GM18517 (cell line): ENCODE measurements around the gene TTC39A.
"Not testable (repeated sequence)": the region's sequence is repeated elsewhere in the genome, so short reads cannot be mapped to it uniquely, and the experiment has no call there.

Experiments
- ATAC-seq: cut with Tn5 transposase; IDR thresholded peaks from one replicate; pipeline ENCODE4 v1.9.1; 2021; ENCODE audit warnings: mild to moderate bottlenecking, moderate library complexity; ENCODE audit not compliant: unreplicated experiment

Gene TTC39A

DNA sequence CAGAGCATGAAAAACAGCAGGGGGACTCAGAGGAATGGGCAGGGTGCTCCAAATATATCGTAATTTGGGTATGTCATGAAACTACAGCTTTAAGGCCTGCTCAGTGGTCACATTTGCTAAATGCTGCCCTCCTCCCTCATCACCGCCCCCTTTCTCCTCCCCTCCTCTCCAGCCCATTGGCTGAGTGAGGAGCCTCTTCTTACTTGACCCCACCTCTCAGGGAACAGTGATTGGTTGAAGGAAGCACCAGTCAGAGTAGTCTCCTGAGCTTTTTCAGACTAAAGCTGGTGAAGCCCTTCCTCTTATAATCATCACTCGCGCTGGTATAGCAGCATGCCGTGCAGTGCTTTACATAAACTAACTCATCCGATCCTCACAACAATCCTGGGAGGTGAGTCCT, 10.0 kb upstream of the TTC39A start:
- no peak for ATAC-seq

DNA sequence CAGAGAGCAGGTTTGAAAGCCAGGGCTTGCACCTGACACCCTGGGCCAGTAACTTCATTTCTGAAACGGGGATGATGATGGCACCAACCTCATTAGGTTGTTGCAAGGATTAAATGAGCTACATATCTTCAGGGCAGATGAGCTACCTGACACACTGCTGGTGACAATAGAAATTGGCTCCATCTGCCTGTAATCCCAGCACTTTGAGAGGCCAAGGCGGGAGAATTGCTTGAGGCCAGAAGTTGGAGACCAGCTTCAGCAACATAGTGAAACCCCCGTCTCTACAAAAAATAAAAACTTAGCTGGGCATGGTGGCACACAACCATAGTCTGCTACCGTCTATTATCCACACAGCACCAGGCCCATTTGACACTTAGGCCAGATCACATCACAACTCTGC, 6.3 kb upstream of the TTC39A start:
- ATAC-seq, result no peak

DNA sequence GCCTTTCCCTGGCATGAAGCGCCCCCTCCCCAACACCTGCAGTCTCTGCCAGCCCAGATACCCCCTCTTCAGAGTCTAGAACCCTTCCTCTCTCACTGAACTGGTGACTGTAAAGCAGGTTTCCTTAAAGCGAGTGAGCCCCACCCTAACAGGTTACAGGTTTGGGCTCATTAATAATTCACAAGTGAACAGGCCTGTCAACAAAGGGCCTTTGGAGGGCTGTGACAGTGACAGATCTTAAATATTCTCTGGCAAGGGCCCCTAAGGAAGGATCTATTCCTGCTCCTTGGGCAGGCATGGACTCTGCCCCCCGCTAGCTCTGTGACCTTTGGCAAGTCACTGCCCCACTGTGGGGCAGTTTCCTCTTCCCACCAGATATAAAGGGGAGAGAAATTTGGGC, 5.6 kb upstream of the TTC39A start:
- ATAC-seq, result no peak

DNA sequence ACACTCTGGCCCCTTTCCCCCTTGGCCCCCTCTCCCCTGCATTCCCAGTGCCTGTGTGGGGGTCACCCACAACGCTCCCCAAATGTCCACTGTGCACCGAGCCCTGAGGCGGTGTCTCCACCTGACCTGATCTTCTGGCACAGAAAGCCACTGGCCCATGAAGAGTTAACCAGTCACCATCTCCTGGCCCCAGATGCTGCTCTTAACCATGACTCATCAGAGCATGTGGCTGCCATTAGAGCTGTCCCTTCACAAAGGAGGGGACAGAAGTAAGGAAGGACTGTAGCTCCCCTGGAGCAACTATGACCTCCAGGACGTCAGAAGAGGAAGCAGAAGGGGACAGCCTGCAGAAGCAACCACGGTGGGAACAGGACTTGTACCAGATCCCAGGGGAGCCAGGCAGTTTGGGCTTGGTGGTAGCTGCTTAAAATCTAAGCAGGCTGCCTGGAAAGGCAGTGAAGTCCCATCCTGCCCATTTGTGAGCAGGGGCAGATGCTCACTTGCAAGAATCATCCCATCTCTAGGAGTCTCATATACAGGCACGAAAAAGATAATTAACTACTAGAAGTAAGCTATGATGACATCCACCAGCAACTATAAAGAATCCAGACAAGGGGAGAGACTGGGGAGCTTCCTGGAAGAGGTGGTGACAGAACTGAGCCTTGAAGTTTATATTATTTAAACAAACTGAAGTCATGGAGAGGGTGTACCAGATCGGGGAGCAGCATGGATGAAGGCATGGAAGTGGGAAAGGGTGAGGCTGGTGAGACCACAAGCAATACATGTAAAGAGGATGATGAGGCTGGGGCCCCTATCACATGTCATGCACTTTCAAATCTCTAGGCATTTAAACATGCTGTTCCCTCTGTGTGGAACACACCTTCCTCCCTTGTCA, 1.1 kb upstream of the TTC39A start:
- ATAC-seq, result peak; percentile 52

DNA sequence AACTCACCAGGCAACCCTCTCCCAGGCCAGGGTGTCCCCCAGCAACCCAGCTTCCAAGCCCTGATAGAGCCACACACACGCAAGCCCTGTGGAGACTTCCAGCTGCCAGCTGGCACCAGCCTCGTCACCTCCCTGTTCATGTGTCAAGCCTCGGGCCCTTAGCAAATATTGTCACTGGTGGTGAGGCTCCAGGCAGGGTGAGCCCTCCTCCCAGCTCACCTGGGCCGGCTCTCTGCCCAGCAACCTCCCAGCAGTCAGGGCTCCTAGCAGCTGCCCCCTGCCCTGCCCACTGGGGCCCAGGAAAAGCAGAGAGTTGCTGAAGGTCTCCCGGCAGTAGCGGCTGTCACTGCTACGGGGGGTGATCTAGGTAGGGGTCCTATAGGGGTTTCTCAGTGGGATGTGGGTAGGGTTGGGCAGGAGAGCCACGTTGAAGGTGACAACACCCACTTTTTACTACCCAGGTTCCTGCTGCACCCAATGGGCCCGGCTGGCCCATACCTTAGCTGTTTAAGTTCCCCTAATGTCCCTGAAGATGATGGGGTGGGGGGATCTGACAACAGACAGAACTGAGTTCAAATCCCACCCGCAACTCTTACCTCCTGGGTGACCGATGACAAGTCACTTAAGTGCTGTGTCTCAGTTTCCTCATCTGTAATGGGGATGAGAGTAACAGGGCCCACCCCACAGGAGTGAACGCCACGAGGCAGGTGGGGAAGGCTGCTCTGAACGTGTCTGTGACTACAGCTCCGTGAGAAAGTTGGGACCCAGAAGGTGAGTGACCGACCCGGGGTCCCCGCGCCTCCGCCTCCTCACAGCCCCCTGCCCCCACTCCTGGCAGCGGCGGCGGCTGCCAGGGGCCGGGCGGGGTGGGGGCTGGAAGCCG, 678 bp downstream of the TTC39A start:
- no peak for ATAC-seq

DNA sequence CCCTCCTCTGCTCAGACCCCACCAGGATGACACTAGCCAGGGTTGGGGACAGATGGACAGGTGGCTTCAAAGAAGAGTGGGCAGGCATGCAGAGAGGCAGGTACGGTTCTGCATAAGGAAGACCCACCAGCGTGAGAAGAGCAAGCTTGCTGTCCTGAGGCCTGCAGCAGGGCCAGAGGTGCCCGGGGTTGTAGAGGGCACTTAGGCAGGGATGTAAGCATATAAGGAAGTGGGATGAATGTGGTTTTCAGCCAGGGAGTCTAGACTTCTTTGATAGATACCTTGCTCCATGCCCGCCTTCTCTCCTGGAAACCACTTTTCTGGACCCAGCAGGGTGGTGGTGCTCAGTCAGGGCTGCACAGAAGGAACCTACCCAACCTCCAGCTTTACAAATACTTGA, 1.4 kb downstream of the TTC39A start:
- ATAC-seq, result no peak

DNA sequence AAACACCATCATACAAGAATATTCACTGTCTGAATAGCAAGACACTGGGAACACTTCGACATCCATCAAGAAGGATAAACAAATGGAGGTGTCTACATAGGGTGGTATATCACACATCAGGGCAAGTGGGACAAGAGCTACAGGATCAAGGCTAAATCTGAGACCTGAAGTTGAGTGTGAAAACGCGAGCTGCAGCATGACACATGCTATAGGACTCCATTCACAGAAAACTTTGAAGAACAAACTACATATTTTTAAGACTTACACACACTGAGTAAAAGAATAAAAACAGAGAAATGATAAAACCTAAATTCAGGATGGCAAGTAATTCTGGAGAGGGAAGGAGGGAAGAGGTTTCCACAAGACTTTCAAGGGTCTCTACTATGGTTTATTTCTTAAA, 2.1 kb downstream of the TTC39A start:
- ATAC-seq, result no peak

DNA sequence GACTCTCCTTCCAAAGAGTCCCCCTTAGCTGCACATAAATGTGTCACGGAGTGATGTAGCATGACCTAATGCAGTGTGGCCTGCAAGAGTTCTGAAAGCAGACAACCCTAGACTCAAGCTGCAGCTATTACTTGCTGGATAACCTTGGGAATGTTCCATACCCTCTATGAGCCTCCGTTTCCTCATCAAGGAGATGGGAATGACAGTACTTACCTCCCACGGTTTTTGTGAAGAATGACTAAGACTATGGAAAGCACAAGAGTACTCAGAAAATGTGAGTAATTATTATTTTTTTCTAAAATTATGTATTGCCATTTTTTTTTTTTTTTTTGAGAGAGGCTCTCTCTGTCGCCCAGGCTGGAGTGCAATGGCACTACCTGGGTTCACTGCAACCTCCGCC, 3.0 kb downstream of the TTC39A start:
- ATAC-seq, result no peak

DNA sequence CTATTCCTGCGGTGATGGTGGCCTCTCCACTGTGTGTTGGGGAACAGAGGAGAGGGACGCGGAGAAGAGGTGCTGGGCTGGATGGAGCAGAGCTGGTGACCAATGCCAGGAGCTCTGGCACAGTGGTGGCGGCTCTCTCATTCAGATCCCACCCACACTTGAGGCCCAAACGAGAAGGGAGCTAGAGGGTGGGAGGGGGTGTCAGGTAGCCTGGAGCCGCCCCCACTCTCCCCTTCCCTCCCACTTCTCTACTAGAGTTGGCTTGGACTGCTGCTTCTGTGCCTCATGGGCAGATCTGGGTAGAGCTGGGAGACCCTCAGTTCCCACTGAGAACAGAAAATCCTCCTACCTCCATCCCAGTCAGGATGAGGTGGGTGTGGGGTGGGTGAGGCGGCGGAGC, 3.5 kb downstream of the TTC39A start:
- ATAC-seq, result no peak

DNA sequence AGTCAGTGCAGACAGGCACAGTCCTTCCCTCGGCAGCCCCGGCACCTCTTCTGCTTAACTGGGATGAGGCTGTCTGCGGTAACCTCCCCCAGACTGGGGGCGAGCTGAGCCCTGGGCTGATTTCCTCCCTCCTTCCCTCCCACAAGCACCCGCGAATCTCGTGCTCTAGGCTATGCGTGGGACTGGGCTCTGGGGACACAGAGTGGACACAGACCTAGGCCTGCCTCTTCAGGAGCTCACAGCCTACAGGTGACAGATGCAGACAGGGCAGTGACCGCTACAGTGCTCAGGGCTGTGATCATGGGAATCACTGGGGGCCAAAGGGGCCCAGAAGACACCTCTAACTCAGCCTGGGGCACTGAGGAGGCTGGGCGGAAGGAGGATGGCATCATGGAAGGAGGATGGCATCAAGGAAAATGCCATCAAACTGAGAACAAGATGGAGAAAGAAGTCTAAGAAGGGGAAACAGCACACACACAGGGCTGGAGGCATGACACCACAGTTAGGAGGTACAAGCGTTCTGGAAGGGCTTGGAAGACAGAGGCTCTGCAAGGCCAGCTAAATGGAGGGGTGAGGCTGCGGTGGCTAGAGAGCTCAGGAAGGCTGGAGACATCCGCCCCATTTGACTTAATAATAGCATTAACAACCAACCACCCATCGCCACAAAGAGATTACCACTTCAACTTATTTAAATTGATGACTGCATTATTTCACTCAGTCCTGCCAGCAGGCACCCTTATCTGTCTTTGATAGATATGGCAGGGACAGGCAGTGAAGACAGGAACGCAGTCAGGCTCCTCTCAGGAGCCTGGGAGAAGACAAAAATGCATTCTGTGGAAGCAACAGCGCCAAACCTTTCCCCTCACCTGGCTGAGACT, 4.2 kb downstream of the TTC39A start:
- ATAC-seq, result no peak

DNA sequence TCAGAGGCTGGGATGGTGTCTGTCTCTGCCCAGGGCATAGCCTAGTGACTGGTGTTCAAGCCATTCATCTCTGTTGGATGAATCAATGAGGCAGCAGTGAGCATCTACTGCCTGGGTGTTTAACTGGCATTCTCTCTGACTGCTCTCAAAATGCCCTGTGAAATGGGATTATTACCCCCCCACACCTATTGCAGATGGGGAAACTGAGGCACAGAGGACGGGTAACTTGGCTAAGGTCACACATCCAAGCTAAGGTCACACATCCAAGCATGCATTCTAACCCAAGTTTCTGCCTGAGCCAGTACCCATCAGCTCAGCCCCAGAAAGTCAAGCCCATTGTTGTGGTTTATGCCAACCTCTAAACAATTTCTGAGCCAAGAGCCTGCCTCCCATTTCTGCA, 5.0 kb downstream of the TTC39A start:
- ATAC-seq, result no peak

DNA sequence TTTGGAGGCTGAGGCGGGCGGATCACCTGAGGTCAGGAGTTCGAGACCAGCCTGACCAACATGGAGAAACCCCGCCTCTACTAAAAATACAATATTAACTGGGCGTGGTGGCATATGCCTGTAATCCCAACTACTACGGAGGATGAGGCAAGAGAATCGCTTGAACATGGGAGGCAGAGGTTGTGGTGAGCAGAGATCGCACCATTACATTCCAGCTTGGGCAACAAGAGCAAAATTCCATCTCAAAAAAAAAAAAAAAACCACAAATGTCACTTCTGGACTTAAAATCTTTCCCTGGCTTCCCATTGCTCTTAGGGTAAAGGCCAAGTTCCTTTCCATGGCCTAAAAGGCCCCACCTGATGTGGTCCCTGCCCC, 5.4 kb downstream of the TTC39A start:
- ATAC-seq, result not testable (repeated sequence)

DNA sequence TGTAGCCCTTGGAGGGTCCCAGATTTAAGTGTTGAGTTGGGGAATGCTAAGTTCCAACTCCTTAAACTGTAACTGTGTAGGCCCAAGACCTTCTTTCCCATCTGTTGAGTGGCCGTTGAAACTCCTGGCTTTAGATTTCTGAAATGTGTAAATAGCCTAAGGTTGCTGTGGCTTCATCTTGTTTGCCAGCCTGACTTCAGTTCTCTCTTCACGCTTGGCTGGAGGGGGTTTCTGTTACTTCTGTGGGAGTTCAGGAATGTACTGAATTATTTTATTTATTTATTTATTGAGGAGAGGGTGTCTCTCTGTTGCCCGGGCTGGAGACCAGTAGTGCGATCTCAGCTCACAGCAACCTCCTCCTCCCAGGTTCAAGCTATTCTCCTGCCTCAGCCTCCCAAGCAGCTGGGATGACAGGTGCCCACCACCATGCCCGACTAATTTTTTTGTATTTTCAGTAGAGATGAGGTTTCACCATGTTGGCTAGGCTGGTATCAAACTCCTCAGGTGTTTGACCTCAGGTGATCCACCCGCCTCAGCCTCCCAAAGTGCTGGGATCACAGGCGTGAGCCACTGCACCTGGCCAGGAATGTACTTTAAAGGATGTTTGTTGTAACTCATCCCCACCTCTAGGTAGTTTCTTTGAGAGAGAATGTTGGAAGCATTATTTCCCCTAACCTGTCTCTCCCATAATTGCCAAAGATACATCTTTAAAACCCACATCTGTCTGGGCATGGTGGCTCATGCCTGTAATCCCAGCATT, 5.9 kb downstream of the TTC39A start:
- ATAC-seq, result no peak

DNA sequence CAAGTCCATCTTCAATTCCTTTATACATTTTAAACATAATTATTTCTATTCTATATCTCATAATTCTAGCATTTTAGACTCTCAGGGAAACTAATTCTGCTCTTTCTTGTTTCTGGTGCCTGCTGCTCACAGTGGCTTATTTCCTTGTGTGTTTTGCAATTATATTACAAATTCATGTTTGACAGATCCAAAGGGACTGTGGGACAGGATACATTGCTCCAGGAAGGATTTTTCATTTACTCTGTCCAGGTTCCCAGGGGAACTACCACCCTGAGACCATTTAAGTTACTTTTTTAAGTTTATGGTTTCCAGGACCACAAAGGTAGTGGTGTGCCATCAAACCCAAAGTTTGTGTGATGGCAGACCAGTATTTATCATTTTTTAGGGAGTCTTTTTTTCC, 6.6 kb downstream of the TTC39A start:
- ATAC-seq, result no peak

DNA sequence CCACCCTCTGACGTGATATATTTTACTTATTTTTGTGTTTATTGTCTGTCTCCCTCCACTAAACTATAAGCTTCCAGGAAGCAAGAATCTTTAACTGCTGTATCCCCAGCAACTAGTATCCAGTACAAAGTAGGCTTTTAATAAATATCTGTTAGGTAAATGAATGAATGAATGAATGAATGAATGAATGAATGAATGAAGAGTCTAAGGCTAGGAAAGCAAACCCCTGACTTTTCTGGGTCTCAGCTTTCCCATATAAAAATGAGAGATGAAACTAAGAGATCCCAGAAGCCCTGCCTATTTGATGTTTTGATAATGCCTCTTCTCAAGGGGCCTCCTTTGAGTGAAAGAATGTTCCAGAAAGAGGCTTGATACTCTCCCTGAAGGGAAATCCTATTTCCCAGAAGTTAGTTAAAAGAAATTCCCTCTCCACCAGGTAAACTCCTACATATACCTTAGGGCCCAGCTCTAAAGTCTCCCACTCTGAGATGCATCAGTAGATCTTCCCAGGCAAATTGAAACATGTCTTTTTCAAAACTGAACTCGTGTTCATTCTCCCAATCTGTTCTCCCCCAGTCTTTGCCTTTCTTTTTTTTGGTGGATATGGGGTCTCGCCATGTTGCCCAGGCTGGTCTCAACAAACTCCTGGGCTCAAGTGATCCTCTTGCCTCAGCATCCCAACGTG, 7.8 kb downstream of the TTC39A start:
- no peak for ATAC-seq

DNA sequence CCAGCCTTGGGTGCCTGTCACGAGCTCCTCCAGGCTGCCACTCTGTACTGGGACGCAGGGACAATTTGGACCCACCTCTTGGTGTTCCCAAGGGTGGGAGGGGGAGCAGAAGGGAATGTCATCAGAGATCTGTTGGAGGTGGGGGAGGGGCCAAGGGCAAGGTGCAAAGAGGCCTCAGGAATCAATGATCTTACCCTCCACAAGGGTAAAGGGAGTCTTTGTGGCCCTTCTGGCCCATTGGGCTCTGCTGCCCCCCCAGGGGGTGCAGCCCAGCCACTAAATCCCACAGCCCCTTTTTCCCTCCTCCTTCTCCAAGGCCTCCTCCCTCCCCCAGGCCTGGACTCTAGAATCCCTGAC, 8.5 kb downstream of the TTC39A start:
- no peak for ATAC-seq

DNA sequence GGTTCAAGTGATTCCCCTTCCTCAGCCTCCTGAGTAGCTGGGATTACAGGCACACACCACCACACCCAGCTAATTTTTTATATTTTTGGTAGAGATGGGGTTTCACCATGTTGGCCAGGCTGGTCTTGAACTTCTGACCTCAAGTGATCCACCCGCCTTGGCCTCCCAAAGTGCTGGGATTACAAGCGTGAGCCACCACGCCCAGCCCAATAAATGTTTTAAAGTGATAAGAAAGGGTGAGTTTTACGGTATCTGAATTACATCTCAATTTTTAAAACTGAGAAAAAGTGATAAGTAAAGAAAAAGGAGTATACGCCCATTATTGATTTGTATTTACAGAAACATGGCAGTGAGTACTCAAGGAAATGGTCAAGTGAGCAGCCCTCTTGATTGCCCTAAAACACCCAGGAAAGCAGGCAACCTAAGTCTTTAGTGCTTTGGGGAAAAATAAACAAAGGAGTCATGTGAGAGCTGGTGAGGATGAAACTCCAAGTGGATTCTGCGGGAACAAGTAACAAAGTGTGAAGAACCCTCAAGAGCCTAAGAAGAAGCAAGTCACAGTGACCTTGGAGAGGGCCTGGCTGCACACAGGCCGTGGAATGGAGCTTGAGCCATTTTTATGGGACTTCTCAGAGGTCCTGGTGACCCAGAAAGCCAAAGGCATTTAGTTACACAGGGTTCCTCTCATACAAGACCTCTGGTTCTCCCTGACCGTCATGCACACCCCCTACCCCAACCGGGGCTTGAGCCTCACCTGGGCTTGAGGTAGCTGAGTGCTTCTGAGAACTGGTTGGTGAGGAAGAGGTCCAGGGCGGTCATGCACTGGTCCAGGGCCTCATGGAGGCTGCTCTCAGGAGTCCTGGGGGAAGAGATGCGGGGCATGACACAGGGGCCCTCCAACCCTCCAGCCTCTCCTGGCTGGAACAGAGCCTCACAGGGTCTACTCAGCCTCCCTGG, 9.1 kb downstream of the TTC39A start:
- ATAC-seq, result no peak

DNA sequence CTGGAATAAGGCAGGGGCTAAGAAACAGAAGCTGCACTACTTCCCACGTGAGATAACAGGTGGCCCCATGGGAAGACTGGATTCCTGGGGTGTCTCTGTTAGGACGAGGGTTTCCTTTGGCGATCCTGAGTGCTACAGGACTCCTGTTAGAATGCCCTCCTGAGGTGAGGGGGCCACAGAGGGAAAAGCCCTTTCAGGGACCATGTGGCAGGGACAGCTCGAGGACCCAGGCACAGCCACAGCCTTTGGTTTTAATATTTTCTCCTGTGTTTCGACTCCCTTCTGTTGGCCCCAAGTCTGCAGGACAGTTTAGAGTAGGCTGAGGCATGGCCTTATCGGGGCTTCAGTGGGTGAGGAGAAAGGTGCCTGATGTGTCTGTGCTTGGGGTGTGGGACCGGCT, 12.6 kb downstream of the TTC39A start:
- ATAC-seq, result no peak

DNA sequence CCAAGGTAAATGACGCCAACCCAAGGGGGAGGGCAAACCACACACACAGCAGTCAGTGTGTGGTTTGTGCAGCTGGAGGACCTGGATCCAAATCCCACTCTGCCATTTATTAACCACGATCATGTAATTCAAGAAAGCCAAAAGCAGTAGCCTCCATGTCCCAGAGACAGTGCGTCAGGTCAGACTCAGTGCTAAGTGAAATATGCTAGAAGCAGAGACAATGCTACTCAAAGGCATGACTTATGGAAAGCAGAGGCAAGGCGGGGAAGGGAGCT, 13.6 kb downstream of the TTC39A start:
- no peak for ATAC-seq
